K562 (cell line): ENCODE results near the gene CASP5. TPM values are rescaled to one million over a fixed set of nuclear protein-coding genes. Genes with fewer than 3 reads are reported as not detected.

Source experiments
- ATAC-seq: fragments of 200-7000 bp; cut with Tn5 transposase; 3 replicates; pipeline ENCODE4 v1.9.1; 2020; ENCODE audit warnings: moderate library complexity
- BruUV-seq: library from RNA; stranded (reverse); fragments of 400-500 nt; replicated peaks from 2 replicates; lab custom pipeline; 2021; lab: Mats Ljungman, UMichigan
- CTCF ChIA-PET: fragments of 300-600 bp; formaldehyde crosslinking; extraction: SDS; loops from one replicate; lab custom pipeline; 2021; ENCODE audit warnings: low intra/inter-chr PET ratio; lab: Yijun Ruan, JAX
- POLR2A ChIA-PET: fragments of 300-600, 350-650 bp; sonication (Branson Sonifier 250); formaldehyde crosslinking; extraction: SDS; loops from one replicate; lab custom pipeline; 2021; ENCODE audit warnings: antibody characterized with exemption, inconsistent platforms; lab: Yijun Ruan, JAX
- DNase-seq, 4 experiments: peaks; one replicate each; pipeline versions ENCODE4 v3.0.0 to v3.0.0-alpha.2; 2011 to 2018; ENCODE audit warnings: low spot score in 3 of 4, mixed read lengths in 3 of 4; ENCODE audit errors: extremely low read depth in 1 of 4
- FAIRE-seq: peaks from 2 replicates; lab custom pipeline; 2011; peaks lifted over from hg19 to GRCh38; lab: Jason Lieb, UNC
- H2AFZ ChIP-seq: 2 replicates; pipeline ENCODE4 v1.6.0; 2011; ENCODE audit warnings: low read depth, low read length, control low read depth, inconsistent platforms
- H3K27ac ChIP-seq: fragments of 200-600 bp; 3 replicates; pipeline ENCODE4 v1.8.0; 2011; ENCODE audit warnings: low read depth, mild to moderate bottlenecking, control low read depth, inconsistent platforms, low read length, moderate library complexity, mixed read lengths; ENCODE audit errors: extremely low read depth
- H3K27me3 ChIP-seq, 2 experiments: fragments of 300-600 bp in 1 of 2; 2 replicates in 1 of 2; 3 replicates in 1 of 2; pipeline versions ENCODE4 v1.6.0 to v1.8.0; 2011; ENCODE audit warnings: inconsistent platforms in 2 of 2, low read length in 2 of 2, mild to moderate bottlenecking in 1 of 2, mixed read lengths in 1 of 2, moderate library complexity in 1 of 2; ENCODE audit not compliant: control insufficient read depth in 2 of 2, insufficient read depth in 2 of 2
- H3K36me3 ChIP-seq: fragments of 300-600 bp; 3 replicates; pipeline ENCODE4 v1.8.0; 2011; ENCODE audit warnings: mild to moderate bottlenecking, low read length, inconsistent platforms; ENCODE audit not compliant: control insufficient read depth, insufficient read depth
- H3K4me1 ChIP-seq, 2 experiments: fragments of 200-600 bp in 1 of 2; replicated peaks in 1 of 2; 2 replicates in 1 of 2; 3 replicates in 1 of 2; pipeline versions ENCODE4 v1.5.1 to v1.8.0; 2011; ENCODE audit warnings: inconsistent platforms in 2 of 2, low read length in 2 of 2, mild to moderate bottlenecking in 1 of 2, mixed read lengths in 1 of 2, moderate library complexity in 1 of 2; ENCODE audit not compliant: control insufficient read depth in 2 of 2, insufficient read depth in 2 of 2
- H3K4me2 ChIP-seq: 2 replicates; pipeline ENCODE4 v1.6.1; 2011; ENCODE audit warnings: low read length, control low read depth, inconsistent platforms, mixed read lengths; ENCODE audit not compliant: insufficient read depth
- H3K4me3 ChIP-seq: fragments of 200-600 bp; sonication (generic), shearing (Covaris generic); 2 replicates; pipeline ENCODE4 v1.5.1; 2016; ENCODE audit warnings: control low read depth, inconsistent platforms
- H3K79me2 ChIP-seq: fragments of 200-600 bp; 3 replicates; pipeline ENCODE4 v1.8.0; 2011; ENCODE audit warnings: low read length, inconsistent platforms; ENCODE audit not compliant: control insufficient read depth, insufficient read depth
- H3K9ac ChIP-seq, 2 experiments: 2 replicates each; pipeline versions ENCODE4 v1.6.0 to v1.6.1; 2011; ENCODE audit warnings: low read depth in 2 of 2, low read length in 2 of 2, control low read depth in 1 of 2, inconsistent platforms in 1 of 2, mild to moderate bottlenecking in 1 of 2, mixed read lengths in 1 of 2; ENCODE audit not compliant: insufficient read depth in 1 of 2
- H3K9me1 ChIP-seq: one replicate; pipeline ENCODE4 v1.6.0; 2011; ENCODE audit warnings: inconsistent platforms, mild to moderate bottlenecking, low read length, moderate library complexity; ENCODE audit not compliant: control insufficient read depth, insufficient read depth
- H3K9me3 ChIP-seq: replicated peaks from 2 replicates; pipeline ENCODE4 v1.5.1; 2011; ENCODE audit warnings: low read depth, low read length, inconsistent platforms; ENCODE audit not compliant: control insufficient read depth, insufficient read depth
- H4K20me1 ChIP-seq: replicated peaks from 2 replicates; pipeline ENCODE4 v1.6.1; 2011; ENCODE audit warnings: low read length, inconsistent platforms, mixed read lengths; ENCODE audit not compliant: control insufficient read depth, insufficient read depth
- BMI1 ChIP-seq: fragments of 150-350 bp; IDR thresholded peaks from 2 replicates; pipeline ENCODE4 v1.6.1; 2014; ENCODE audit warnings: low read length
- KDM2B ChIP-seq: fragments of 250-450 bp; sonication (Bioruptor Pico); IDR thresholded peaks from 2 replicates; pipeline ENCODE4 v1.8.0; 2021; ENCODE audit warnings: mild to moderate bottlenecking, moderate library complexity
- NCOR1 ChIP-seq: fragments of 450-650 bp; IDR thresholded peaks from 2 replicates; pipeline ENCODE4 v1.6.1; 2016; ENCODE audit warnings: mild to moderate bottlenecking, moderate library complexity
- RBM14 ChIP-seq: fragments of 200-400 bp; formaldehyde crosslinking; IDR thresholded peaks from 2 replicates; pipeline ENCODE4 v1.6.1; 2018; ENCODE audit warnings: low read depth, mild to moderate bottlenecking, low read length, moderate library complexity, borderline replicate concordance; ENCODE audit not compliant: insufficient read depth
- U2AF1 ChIP-seq: fragments of 200-400 bp; formaldehyde crosslinking; optimal IDR thresholded peaks from 2 replicates; pipeline ENCODE3; 2017; ENCODE audit warnings: mild to moderate bottlenecking, low read depth, low read length, moderate library complexity
- ZKSCAN3 ChIP-seq: fragments of 250-450 bp; sonication (Bioruptor Pico); IDR thresholded peaks from 2 replicates; pipeline ENCODE4 v1.4.0; 2020
- ZNF592 ChIP-seq: fragments of 450-650 bp; IDR thresholded peaks from 2 replicates; pipeline ENCODE4 v1.6.1; 2017; ENCODE audit warnings: antibody characterized with exemption, mild to moderate bottlenecking
- WGBS: fragments of 100-300 bp; shearing (Covaris generic); methylation state at CpG from one replicate; pipeline ENCODE4 v1.1.6; 2016; ENCODE audit warnings: low coverage, mixed read lengths; ENCODE audit not compliant: insufficient coverage; ENCODE audit errors: missing lambda C conversion rate; 5-methylcytosine and 5-hydroxymethylcytosine counted together
- in situ Hi-C: fragments of 300-500 bp; cut with MboI; formaldehyde crosslinking; loops from 4 replicates; pipeline ENCODE4 v1.15.0; 2018; ENCODE audit warnings: inconsistent platforms, mixed read lengths
- intact Hi-C: fragments of 100-400 bp; cut with micrococcal nuclease; formaldehyde crosslinking; loops from 2 replicates; pipeline ENCODE4 v1.14.2; 2022
- polyA plus RNA-seq, 8 experiments: library from polyadenylated mRNA; depleted of rRNA in 4 of 8; stranded (reverse) in 5 of 8; unstranded in 3 of 8; fragments of >200 nt; fragmentation: Nextera tagmentation in 2 of 8; fragmentation: Illumina TruSeq in 1 of 8; extraction: Ambion mirVana in 2 of 8; extraction: Trizol in 1 of 8; gene quantifications; 2 replicates each; pipeline versions ENCODE4 v1.2.1 to v1.2.3, GENCODE V29; 2011 to 2014; ENCODE audit warnings: inconsistent platforms in 1 of 8, missing spikeins in 1 of 8
- total RNA-seq, 7 experiments: library from RNA; depleted of rRNA in 6 of 7; stranded (reverse); fragments of >200 nt in 6 of 7; fragmentation: Illumina TruSeq in 2 of 7; extraction: Trizol in 2 of 7; gene quantifications; 2 replicates each; pipeline versions ENCODE4 v1.2.1 to v1.2.3, GENCODE V29; 2011 to 2021; ENCODE audit warnings: low replicate concordance in 1 of 7
- TF ChIP-seq, protein P1 (sequence below), 2 experiments: IDR thresholded peaks; 2 replicates each; pipeline ENCODE4 v1.6.1; 2011; ENCODE audit warnings: borderline replicate concordance in 1 of 2, control low read depth in 1 of 2, low read depth in 1 of 2, low read length in 1 of 2, mild to moderate bottlenecking in 1 of 2, mixed read lengths in 1 of 2, moderate library complexity in 1 of 2; ENCODE audit not compliant: insufficient read depth in 1 of 2, insufficient read length in 1 of 2, poor library complexity in 1 of 2, severe bottlenecking in 1 of 2; ENCODE audit errors: extremely low read depth in 1 of 2

CASP5 gene
- total and polyA plus RNA-seq, 9 of the 15 experiments (the other 6 are each of a cell fraction or from before 2014, with no cell fraction given): not detected

GRCh38 chr11:105051559-105051958, 28.6 kb upstream of the CASP5 start:
- ChIA-PET POLR2A (no interaction called here), CTCF (no interaction called here)
- ATAC-seq (no peak), DNase-seq (no peak), FAIRE-seq (no peak)
- H3K27ac ChIP-seq: no peak overlapping the region
- no peak overlapping the region for H2AFZ ChIP-seq
- no peaks in the 10 kb centered on the region for H3K36me3 ChIP-seq
- H3K9me3 ChIP-seq: no peaks in the 10 kb centered on the region
- no peak overlapping the region for H3K4me2 ChIP-seq
- H3K27me3 ChIP-seq: no peaks in the 10 kb centered on the region
- no peaks in the 10 kb centered on the region for H3K9me1 ChIP-seq
- H3K79me2 ChIP-seq: no peaks in the 10 kb centered on the region
- TF ChIP-seq KDM2B (CRISPR knock-in tag) (no peak), NCOR1 (no peak)
- TF ChIP-seq, protein P1, sequence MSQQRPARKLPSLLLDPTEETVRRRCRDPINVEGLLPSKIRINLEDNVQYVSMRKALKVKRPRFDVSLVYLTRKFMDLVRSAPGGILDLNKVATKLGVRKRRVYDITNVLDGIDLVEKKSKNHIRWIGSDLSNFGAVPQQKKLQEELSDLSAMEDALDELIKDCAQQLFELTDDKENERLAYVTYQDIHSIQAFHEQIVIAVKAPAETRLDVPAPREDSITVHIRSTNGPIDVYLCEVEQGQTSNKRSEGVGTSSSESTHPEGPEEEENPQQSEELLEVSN (IDR thresholded peaks at IDR 0.05; ENCODE audit: borderline replicate concordance in 1 of 2, extremely low read depth in 1 of 2, insufficient read depth in 1 of 2, insufficient read length in 1 of 2, low read depth in 1 of 2, low read length in 1 of 2, poor library complexity in 1 of 2, severe bottlenecking in 1 of 2): no peak
- H3K4me1 ChIP-seq: no peaks in the 10 kb centered on the region
- intact Hi-C loops (no loop called here), in situ Hi-C loops (no loop called here)
- 0% methylated on average over 2 of the region's 2 CpGs for WGBS
- BruUV-seq: no TSS peak
- H4K20me1 ChIP-seq: no peaks in the 10 kb centered on the region
- H3K4me3 ChIP-seq: no peak overlapping the region
- no peak overlapping the region for H3K9ac ChIP-seq

- H3K79me2 ChIP-seq: no peaks in the 10 kb centered on the region
- H3K9me3 ChIP-seq: no peaks in the 10 kb centered on the region
- CTCF ChIA-PET: no interaction called here
- 14% methylated on average over 1 of the region's 1 CpG for WGBS
- POLR2A ChIA-PET: no interaction called here
- in situ Hi-C loops (no loop called here), intact Hi-C loops (no loop called here)
- H3K27me3 ChIP-seq: no peaks in the 10 kb centered on the region
- DNase-seq (no peak), FAIRE-seq (no peak), ATAC-seq (no peak)
- BruUV-seq: no TSS peak
- H3K9me1 ChIP-seq: no peaks in the 10 kb centered on the region
- H3K27ac ChIP-seq: no peak overlapping the region
- no peaks in the 10 kb centered on the region for H3K36me3 ChIP-seq
- H3K4me3 ChIP-seq: no peak overlapping the region
- no peaks in the 10 kb centered on the region for H3K4me1 ChIP-seq
- H2AFZ ChIP-seq: no peak overlapping the region
- H3K4me2 ChIP-seq: no peak overlapping the region
- no peak overlapping the region for H3K9ac ChIP-seq
- no peaks in the 10 kb centered on the region for H4K20me1 ChIP-seq
- no peak for TF ChIP-seq BMI1
- no peak for TF ChIP-seq U2AF1
- TF ChIP-seq ZKSCAN3: no peak
- no peak for TF ChIP-seq RBM14
- TF ChIP-seq ZNF592: no peak
These were observed 26.5 kb upstream of the CASP5 start for GRCh38 chr11:105049481-105049880.
